Transverse colon (tissue), 4 donors: ENCODE results near the gene MSH3. TPM values are rescaled to one million over a fixed set of nuclear protein-coding genes. Genes with fewer than 3 reads are reported as not detected.

Experiments used
- DNase-seq: peaks from one replicate; pipeline ENCODE4 v3.0.0-alpha.2; 2019
- H3K27ac ChIP-seq, 4 donors: fragments of 200-600 bp; sonication (generic); 2 replicates each; pipeline ENCODE4 v1.5.1; 2016 to 2018; ENCODE audit warnings: inconsistent platforms in 4 of 4
- H3K27me3 ChIP-seq: fragments of 200-600 bp; sonication (generic); 2 replicates; pipeline ENCODE4 v1.5.1; 2017; ENCODE audit warnings: inconsistent platforms
- H3K36me3 ChIP-seq, 4 donors: fragments of 200-600 bp; sonication (generic); 2 replicates each; pipeline ENCODE4 v1.5.1; 2017 to 2019; ENCODE audit warnings: inconsistent platforms in 4 of 4
- H3K4me1 ChIP-seq, 4 donors: fragments of 200-600 bp; sonication (generic); 2 replicates each; pipeline ENCODE4 v1.5.1; 2017 to 2020; ENCODE audit warnings: inconsistent platforms in 4 of 4
- H3K4me3 ChIP-seq, 4 donors: fragments of 200-600 bp; sonication (generic); 1 replicate in 1 of 4; 2 replicates in 3 of 4; pipeline versions ENCODE4 v1.5.1 to v1.6.1; 2017 to 2019; ENCODE audit warnings: inconsistent platforms in 4 of 4
- H3K9me3 ChIP-seq, 2 donors: fragments of 200-600 bp; sonication (generic); 2 replicates each; pipeline ENCODE4 v1.5.1; 2017 to 2019; ENCODE audit warnings: inconsistent platforms in 2 of 2
- CTCF ChIP-seq, 5 experiments: fragments of 200-600 bp in 3 of 5; fragments of 450-650 bp in 2 of 5; sonication (generic) in 3 of 5; IDR thresholded peaks; 1 replicate in 2 of 5; 2 replicates in 3 of 5; pipeline ENCODE4 v1.5.1; 2016 to 2017; ENCODE audit warnings: antibody characterized with exemption in 5 of 5, inconsistent platforms in 3 of 5, mild to moderate bottlenecking in 2 of 5, moderate library complexity in 1 of 5
- EP300 ChIP-seq: sonication (generic); formaldehyde crosslinking; IDR thresholded peaks from one replicate; pipeline ENCODE4 v1.6.1; 2017; ENCODE audit warnings: antibody characterized with exemption, low read depth
- POLR2A ChIP-seq: fragments of 450-650 bp; IDR thresholded peaks from one replicate; pipeline ENCODE4 v1.6.1; 2016; ENCODE audit warnings: antibody characterized with exemption, mild to moderate bottlenecking, moderate library complexity
- POLR2AphosphoS5 ChIP-seq, 3 donors: sonication (generic); formaldehyde crosslinking; IDR thresholded peaks; one replicate each; pipeline ENCODE4 v1.6.1; 2016; ENCODE audit warnings: antibody characterized with exemption in 3 of 3
- WGBS, 2 donors: methylation state at CpG; one replicate each; pipeline ENCODE4 v1.1.5; 2018; ENCODE audit warnings: low coverage in 1 of 2; 5-methylcytosine and 5-hydroxymethylcytosine counted together
- in situ Hi-C, 4 donors: fragments of 200-750 bp; cut with MboI; loops; one replicate each; pipeline versions ENCODE4 v1.15.0 to v1.15.1; 2017; ENCODE audit warnings: low sequenced_read_pairs in 3 of 4, low pct_ligation_motif_present in 1 of 4, low pct_unique_long_range_greater_than_20kb in 1 of 4
- intact Hi-C: fragments of 100-400 bp; cut with DNase I; formaldehyde crosslinking; loops from one replicate; pipeline ENCODE4 v1.15.1; 2023; ENCODE audit warnings: low total_unique reads
- total RNA-seq, 4 donors: library from RNA; depleted of rRNA; stranded (reverse); fragments of >200 nt; gene quantifications; one replicate each; pipeline ENCODE4 v1.1.0, GENCODE V29; 2016

MSH3 gene
- total RNA-seq, 4 donors from 2014 or later: 6.4 to 22.2 (median 17.2) TPM

GRCh38 chr5:80763873-80764647 lies 109.6 kb downstream of the MSH3 start:
- no peak overlapping the region for H3K27ac ChIP-seq

GRCh38 chr5:80764786-80765185 lies 110.3 kb downstream of the MSH3 start:
- no peak overlapping the region for H3K4me3 ChIP-seq
- intact Hi-C loops: no loop called here
- H3K9me3 ChIP-seq: no peaks in the 10 kb centered on the region
- no peak for DNase-seq
- H3K4me1 ChIP-seq: no peaks in the 10 kb centered on the region
- 95 to 100% methylated on average over 1 of the region's 1 CpG for WGBS, 2 donors
- H3K27me3 ChIP-seq: no peaks in the 10 kb centered on the region
- peaks cover 0 to 12% (median 0%) of the 10 kb centered on the region in 4 donors for H3K36me3 ChIP-seq
- no peak for TF ChIP-seq CTCF (IDR thresholded peaks at IDR 0.05)
- TF ChIP-seq EP300: no peak
- no peak for TF ChIP-seq POLR2A
- no peak for TF ChIP-seq POLR2AphosphoS5 (IDR thresholded peaks at IDR 0.05)
- in situ Hi-C loops: no loop called here
- H3K27ac ChIP-seq: no peak overlapping the region

More at GRCh38 chr5:80763873-80764647, 109.6 kb downstream of the MSH3 start:
- in situ Hi-C loops (no loop called here), intact Hi-C loops (no loop called here)
- no peaks in the 10 kb centered on the region for H3K9me3 ChIP-seq
- 89 to 90% methylated on average over 5 of the region's 5 CpGs for WGBS, 2 donors
- no peaks in the 10 kb centered on the region for H3K4me1 ChIP-seq
- TF ChIP-seq POLR2AphosphoS5 (IDR thresholded peaks at IDR 0.05): no peak
- no peak for TF ChIP-seq EP300
- TF ChIP-seq CTCF (IDR thresholded peaks at IDR 0.05): no peak
- no peak for TF ChIP-seq POLR2A
- no peak for DNase-seq
- no peaks in the 10 kb centered on the region for H3K27me3 ChIP-seq
- H3K4me3 ChIP-seq: no peak overlapping the region
- H3K36me3 ChIP-seq: peaks cover 0 to 12% (median 0%) of the 10 kb centered on the region in 4 donors

- Histone ChIP-seq H3K4me3 (no peak overlapping the region), H3K27ac (no peak overlapping the region), H3K4me1 (no peaks in the 10 kb centered on the region), H3K9me3 (no peaks in the 10 kb centered on the region), H3K27me3 (no peaks in the 10 kb centered on the region), H3K36me3 (peaks cover 0 to 7% (median 2%) of the 10 kb centered on the region in 4 donors)
- intact Hi-C loops (no loop called here), in situ Hi-C loops (no loop called here)
- no peak for DNase-seq
- TF ChIP-seq CTCF (IDR thresholded peaks at IDR 0.05) (no peak), POLR2A (no peak), EP300 (no peak), POLR2AphosphoS5 (IDR thresholded peaks at IDR 0.05) (no peak)
- WGBS, 2 donors: 77 to 93% methylated on average over 3 to 4 of the region's 4 CpGs
Measured at GRCh38 chr5:80777347-80778287, 123.2 kb downstream of the MSH3 start.

DNA sequence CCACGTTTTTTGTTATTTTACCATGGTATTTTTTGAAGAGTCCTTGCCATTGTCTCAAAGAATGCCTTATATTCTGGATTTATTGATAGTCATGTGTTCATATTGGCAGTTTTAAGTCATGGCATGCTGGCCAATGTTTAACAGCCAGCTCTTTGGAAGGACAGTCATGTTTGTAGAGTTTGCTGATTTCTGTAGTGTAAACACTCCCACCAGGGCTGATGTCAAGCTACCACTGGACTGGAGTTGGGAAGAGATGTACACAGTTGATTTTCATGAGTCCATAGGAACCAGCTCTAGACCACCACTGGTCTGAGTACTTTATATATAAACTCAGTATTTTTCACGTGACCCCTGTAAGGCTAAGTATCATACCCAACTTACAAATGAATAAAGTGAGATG lies 125.6 kb downstream of the MSH3 start:
- 85 to 96% methylated on average over 2 of the region's 2 CpGs for WGBS, 2 donors
- H3K27me3 ChIP-seq: no peaks in the 10 kb centered on the region
- H3K27ac ChIP-seq: no peak overlapping the region
- peaks cover 0 to 7% (median 2%) of the 10 kb centered on the region in 4 donors for H3K36me3 ChIP-seq
- in situ Hi-C loops (no loop called here), intact Hi-C loops (no loop called here)
- H3K4me3 ChIP-seq: no peak overlapping the region
- no peak for DNase-seq
- TF ChIP-seq EP300 (no peak), CTCF (IDR thresholded peaks at IDR 0.05) (no peak), POLR2A (no peak), POLR2AphosphoS5 (IDR thresholded peaks at IDR 0.05) (no peak)
- no peaks in the 10 kb centered on the region for H3K4me1 ChIP-seq
- H3K9me3 ChIP-seq: no peaks in the 10 kb centered on the region
